ENCODE data around the gene LTA. TPM values are rescaled to one million over a fixed set of nuclear protein-coding genes. Genes with fewer than 3 reads are reported as not detected.
A peak's percentile ranks its signal among the peaks of the same experiment; 100 is the strongest.
"Not testable (repeated sequence)": the region's sequence is repeated elsewhere in the genome, so short reads cannot be mapped to it uniquely, and the experiment has no call there.

Gene LTA
- total RNA-seq, 1 donor from 2014 or later = not detected

DNA sequence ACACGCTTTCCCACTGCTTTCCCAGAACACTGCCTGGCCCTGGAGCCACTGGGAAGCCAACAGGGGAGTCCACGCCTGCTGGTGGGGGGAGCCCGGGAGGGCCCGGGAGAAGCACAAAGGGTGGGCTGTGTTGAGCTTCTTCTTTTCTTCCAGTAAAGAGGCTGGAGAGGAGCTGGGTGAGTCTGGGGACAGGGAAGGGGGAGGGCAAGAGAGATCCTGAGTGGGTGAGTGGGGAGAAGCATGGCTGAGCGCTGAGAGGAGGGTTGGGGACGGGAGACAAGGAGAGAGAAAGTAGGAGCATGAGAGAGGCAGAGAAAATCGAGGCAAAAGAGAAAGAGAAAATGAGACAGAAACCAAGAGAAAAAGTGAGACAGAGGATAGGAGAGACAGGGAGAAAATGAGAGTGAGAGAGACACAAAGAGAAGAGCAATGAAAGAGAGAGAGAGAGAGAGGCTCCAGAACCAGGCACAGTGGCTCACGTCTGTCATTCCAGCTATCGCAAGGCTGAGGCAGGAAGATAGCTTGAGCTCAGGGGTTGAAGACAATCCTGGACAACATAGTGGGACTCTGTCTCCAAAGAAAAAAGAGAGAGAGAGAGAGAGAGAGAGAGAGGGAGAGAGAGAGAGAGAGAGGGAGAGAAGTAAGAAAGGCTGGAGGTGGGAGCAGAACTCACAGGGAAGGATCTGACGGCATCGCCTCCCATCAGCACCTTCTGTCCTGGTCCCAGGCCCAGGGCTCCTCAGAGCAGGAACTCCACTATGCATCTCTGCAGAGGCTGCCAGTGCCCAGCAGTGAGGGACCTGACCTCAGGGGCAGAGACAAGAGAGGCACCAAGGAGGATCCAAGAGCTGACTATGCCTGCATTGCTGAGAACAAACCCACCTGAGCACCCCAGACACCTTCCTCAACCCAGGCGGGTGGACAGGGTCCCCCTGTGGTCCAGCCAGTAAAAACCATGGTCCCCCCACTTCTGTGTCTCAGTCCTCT lies 16.0 kb downstream of the LTA start:
- no peak for ATAC-seq

DNA sequence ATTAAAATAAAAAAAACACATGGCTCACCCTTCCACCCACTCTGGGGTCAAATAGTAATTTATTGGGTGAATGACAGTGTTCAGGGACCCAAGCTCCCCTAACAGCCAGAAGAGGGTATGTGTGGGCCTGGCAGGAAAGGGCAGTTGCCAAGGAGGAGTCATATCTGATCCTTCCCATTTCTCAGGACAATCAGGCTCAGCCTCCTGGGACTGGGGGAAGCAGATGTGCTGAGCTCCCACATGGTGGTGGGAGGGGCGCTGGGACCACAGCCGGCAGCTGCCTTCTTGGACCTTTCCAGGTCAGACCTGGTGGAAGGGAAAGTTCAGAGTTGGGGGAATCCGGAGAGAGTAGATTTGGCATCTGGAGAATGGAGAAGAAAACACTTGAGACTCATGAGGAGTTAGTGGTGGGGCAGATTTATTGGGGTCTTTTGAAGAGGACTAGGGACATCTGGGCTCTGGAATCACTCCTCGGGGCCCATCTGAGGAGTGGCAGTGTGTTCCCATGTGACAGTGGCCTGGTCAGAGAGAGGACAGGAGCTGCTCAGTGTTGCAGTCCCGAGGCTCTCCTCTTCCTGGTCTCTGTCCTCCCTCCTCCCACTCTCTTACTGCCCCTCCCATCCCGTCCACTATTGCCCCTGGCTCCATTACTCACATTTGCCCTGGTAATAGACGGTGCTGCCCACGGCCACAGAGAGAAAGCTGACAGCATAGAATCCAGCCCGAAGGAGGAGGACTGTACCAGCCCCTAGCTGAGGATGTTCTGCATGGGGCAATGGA lies 17.0 kb downstream of the LTA start:
- ATAC-seq = no peak

DNA sequence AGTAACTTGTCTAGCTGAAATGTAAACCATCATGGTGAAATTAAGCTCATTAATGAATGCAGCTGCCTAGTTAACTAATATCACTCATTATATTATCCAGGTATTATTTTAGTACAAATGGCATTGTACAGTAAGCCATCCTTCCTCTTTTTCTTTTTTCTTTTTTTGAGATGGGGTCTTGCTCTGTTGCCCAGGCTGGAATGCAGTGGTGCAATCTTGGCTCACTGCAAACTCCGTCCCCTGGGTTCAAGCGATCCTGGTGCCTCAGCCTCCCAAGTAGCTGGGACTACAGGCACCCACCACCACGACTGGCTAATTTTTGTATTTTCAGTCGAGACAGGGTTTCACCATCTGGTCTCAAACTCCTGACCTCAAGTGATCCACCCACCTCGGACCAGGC lies 18.6 kb downstream of the LTA start:
- ATAC-seq = not testable (repeated sequence)

DNA sequence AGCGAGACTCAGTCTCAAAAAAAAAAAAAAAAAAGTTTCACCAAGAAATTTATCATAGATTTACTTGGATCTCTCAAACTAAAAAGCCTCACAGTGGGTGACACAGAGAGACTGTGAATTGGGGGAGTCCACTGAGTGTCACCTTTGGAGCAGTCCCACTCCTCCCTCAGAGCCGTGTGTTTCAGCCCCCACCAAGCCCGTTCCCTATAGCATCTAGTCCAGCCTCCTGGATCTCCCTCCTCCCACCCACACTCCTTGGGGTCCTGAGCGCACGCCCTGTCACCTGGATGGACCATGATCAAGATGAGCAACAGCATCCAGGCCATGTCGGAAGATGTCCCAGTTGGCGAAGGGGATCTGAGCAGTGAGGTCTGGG lies 20.3 kb downstream of the LTA start:
- peak; percentile 32 for ATAC-seq

DNA sequence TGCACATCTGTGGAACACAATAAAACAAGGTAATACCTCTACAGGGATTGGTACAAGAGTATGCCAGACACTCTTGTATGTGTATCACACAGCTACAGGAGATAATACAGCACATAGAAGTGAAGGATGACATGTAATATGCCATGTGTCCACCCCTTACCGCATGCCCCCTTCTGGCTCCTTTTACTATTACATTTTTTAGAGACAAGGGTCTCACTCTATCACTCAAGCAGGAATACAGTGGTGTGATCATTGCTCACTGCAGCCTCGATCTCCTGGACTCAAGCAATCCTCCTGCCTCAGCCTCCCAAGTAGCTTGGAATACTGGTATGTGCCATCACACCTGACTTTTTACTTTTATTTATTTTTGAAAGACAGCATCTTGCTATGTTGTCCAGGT lies 24.9 kb downstream of the LTA start:
- ATAC-seq = peak; percentile 45

DNA sequence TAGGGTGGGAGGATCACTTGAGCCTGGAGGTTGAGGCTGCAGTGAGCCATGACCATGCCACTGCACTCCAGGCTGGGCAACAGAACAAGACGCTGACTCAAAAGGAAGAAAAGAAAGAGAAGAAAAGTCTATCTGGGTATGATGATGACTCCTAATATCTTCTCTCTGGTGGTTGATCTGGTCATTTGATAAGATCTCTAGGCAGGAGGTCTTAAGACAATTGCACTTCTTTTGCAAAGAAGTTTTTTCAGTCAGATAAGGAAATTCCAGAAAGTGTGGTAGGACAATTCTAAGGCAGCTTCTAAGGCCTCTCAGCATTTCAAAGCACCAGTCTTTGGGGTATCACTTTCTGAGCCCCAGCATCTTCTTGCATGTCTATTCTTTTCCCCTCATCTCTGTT lies 35.2 kb downstream of the LTA start:
- no peak for ATAC-seq

DNA sequence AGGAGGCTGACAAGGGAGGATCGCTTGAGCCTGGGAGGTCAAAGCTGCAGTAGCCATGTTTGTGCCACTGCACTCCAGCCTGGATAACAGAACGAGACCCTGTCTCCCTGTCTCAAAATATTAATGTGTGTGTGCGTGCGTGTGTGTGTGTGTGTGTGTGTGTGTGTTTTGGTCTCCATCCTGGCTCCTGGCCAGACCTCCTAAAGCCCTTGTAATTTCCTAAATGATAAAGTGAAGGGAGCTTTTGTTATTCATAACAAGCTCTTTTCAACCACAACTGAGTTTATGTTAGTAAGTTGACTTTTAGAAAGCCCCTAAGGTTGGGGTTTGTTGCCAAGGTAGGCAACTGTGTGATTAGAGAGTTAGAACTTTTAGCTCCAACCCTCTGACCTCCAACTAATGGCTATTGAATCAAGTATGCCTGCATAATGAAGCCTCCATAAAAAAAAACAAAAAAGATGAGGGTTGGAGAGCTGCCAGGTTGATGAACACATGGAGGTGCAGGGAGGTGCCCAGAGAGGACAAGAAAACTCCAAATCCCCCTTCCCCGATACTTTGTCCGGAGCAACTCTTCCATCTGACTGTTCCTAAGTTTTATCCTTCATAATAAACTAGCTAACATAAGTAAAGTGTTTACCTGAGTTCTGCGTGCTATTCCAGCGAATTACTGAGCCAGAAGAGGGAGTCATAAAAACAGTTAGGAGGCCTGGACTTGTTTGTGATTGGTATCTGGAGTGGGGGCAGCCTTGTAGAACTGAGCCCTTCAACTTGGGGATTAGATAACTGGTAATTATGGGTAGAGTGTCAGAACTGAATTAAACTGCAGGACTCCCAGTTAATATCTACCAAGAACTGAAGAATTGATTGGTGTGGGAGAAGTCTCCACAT lies 37.7 kb downstream of the LTA start:
- no peak for ATAC-seq

DNA sequence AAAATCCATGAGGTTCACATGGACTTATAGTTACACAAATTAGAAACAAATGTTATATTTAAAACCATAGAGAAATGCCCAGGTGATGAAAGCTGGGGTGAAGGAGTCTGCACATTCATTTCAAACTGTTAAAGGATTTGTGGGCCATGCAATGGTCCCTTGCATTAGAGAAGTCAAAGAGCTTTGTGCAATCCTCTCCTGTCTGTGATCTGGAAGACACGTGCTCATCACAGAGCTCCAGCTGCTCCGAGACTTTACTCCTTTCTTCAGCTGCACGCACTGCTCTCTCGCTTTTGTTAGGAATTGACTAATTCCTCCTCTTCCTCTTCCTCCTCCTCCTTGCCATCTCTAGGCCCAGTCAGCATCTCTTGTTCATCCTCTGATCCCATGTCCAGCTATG lies 38.9 kb downstream of the LTA start:
- no peak for ATAC-seq

DNA sequence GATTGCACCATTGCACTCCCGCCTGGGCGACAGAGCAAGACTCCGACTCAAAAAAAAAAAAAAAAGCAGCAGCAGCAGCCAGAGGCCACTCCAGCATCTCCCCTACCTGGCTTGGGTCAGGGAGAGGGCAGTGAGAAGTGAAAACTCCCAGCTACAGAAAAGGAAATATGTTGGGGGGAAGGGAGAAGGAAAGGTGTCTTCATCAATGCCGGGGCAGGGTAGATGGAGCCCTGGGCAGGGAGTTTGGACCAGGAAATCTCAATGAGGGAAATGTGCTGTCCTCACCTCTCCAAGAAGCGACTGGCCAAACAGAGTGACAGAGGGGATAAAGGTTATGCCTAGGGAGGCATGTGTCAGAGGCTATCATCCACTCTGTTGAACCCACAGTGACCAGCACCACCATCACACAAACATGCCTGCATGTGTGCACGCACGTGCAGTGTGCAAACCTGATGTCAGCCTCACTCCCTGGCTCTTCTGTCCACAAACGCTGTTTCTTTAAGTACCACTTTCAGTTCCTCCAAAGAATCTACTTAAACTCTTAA lies 42.1 kb downstream of the LTA start:
- no peak for ATAC-seq

DNA sequence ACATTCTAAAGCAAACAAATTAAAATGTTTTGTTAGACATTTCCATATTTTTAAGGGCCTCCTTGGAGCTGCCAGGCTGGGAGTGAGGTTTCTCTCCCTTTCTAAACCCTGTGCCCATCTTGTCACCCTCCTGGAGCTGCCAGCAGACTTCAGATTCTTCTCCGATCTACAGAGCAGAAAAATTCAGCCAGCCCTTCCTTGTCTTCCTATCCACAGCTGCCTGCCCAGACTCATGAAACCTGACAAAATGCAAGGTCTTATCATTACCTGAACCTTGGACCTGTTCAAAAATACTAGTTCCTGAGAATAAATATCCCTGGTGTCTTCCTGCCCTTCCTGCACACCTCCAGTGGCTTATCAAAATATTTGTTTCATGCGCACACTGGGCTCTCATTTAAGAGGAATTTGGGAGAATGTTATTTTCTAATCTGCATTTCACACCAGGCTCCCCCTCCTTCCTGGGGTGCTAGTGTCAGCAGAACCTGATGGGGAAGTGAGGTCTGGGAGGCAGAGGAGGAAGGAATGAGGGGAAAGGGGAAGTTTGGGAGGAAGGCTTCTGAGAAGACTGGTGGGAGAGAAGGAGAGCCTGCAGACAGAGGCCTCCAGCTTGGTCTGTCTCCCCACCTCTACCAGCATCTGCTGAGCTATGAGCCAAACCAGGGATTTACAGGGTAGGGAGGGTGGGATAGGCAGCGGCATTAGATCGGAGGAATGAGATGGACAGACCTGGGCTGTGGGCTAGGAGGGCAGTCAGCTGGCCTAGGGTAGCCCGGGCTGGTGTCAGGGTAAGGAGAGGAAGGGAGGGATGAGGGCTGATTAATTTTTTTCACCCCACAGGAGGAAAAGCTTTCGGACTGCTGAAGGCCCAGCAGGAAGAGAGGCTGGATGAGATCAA lies 42.8 kb downstream of the LTA start, which contains the start of gene AIF1:
TSS of gene AIF1 (plus strand) at position 551 of the 895 bp plus-strand sequence. CDS start at position 647, 96 bp downstream.
- ATAC-seq = no peak

DNA sequence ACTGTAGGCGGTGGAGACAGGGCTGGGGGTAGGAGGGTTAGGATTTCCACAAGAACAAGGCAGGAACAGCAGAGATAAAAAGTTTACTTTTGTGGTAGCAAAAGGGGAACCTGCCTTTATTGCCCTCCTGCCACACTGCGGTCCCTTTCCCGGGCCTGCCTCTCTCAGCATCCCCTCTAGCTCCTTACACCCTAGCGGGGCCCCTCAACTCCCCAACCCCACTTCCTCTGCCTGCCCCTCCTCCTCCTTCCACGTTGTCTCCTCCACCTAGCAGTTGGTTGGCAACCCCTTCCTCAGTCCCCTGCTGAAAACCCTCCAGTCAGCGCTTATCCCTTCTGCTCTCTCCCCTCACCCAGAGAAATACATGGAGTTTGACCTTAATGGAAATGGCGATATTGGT lies 43.7 kb downstream of the LTA start:
- no peak for ATAC-seq

DNA sequence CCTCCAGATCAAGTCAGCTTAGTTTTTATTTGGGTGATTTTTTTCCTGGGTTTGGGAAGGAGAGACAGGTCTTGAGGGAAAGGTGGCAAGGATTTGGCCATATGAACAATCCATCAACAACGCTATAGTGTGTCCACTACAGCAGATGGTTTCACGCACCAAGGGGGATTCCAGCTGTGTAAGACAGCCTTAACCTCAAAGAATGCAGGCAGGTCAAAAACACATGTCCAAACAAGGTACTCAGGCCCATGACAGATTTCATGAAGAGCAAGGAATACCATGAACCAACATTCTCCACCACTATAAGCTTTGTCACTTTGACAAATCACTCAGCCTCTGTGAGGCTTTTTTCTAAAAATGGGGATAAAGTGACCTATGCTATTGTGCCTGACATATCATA lies 44.9 kb downstream of the LTA start:
- ATAC-seq = no peak

DNA sequence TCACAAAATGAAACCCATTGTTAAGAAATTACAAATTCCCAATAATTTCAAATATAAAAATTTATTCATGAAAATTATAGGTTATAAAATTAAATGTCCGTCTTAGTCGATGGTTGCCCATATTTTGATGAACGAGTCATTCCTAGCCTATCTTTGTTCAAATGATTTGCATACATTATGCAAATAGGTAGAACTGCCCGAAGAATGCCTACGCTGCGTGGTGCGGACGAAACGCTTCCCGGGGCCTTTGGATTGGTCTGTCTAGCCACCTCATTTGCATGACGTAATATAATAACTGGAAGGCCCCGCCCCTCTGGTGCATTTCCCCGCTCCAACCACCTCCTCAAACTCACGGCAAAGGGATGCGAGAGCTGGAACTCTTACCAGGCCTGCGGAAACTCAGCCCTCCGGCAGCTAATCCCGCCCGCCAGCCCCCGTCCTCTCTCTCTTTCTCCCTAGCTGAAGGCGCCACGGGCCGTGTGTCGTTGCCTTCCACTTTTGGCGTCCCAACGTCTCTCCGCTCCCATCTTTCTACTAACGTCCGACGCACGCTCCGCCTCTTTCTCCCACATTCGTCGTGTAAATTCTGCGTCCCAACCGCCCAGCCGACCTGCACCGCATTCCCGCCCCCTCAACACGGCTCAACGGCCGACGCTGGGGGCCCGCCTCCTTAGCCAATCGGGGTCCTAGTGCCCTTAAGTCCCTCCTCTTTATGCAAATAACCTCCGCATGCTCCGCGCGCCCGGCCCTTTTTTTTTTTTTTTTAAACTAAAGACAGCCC lies 47.9 kb downstream of the LTA start:
- ATAC-seq = peak; percentile 92

DNA sequence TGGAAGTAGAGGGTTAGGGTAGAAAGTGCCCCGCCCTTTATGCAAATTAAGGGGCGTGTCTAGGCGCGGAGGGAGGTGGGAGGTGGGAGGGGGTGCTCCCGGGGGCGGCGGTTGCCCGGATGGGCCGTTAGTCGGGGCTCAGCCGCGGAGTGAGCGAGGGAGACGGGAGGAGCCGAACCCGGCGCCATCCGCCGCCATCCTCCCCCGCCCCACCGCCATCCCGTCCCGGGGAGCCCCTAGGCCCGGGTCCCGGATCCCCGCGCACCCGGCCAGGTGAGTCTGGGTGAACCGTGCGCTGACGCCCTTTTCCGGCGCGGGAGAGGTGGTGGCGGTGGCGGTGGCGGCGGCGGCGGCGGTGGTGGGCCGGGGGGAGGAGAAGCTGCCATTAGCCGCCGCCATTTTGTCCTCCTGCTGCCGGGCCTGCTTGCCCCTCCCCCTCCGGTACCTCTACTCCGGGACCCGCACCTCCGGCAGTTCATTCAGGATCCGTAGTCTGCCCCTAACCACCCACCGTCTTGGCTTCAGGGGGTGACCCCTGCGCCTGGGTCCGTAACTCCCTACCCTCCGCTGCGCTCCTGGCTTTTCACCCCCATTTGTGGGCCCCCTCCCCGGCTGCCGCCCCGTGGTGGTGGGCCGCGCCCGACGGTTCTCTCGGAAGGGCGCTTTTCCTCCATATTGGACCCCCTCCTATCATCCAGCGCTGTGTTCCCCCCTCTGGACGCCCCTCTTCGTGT lies 48.7 kb downstream of the LTA start, which contains the start of gene PRRC2A:
TSS of gene PRRC2A (plus strand) at position 130 of the 734 bp plus-strand sequence. CDS start 2,075 bp downstream, outside the sequence.
- ATAC-seq = no peak

DNA sequence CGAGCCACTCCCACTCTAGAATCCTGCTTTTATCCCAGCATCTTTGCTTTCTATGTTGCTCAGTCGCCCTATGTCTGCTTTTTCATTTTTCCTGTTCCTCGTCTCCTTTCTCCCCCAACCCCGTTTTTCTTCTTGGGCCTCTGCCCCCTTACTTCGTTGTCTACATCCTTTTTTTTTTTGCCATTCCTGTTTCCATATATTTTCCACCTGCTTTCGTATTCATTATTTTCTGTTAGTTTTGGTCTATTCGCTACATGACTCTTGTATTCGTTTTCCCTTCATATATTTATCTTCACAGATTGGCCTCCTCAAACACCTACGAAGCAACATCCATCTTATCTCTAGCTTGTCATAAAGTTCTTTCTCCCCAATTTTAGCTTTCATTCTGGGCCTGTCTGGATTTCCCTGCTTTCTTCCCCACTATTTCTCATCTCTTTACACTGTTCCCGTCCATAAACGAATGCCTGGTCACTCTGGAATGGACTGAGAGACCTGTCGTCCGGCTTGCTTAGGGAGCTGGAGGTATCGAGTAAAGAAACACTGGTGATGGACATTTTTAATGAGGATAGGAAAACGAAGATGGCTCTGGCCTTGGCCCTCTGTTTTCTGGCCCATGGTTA lies 49.3 kb downstream of the LTA start:
- no peak for ATAC-seq

DNA sequence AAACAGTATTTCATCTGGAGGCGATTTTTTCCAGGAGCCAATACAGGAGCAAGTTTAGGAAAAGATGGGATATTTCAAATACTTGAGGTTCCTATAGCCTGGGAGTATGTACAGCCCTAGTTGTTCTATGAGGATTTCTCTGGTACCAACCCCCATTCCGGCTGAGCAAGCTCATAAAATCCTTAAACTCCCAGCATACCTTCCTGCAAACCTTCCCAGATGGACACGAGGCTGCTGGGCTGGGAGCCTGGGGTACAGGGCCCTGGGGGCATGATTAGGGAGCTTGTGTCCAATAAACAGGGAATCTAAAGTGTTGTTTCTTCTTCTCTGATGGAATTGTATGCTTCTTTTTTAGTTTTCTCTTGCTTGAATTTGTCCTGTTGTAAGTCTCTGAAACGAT lies 49.9 kb downstream of the LTA start:
- no peak for ATAC-seq

DNA sequence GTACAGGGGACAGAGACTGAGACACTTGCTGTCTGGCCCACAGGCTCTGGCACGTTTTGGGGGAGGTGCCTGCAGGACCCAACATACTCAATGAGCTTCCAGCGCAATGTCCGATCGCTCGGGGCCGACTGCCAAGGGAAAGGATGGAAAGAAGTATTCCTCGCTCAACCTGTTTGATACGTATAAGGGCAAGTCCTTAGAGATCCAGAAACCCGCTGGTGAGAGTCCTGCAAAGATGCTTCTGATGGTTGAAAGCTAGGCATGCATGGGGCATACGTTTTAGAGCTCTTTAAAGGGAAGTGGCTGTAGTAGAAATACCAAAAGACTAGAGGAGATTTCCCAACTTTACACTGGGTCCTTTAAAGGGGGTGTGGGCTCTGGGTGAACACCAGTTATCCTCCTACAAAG lies 50.6 kb downstream of the LTA start:
- ATAC-seq = peak; percentile 2

Measured in esophagus mucosa (tissue), 1 donor.